ENCODE results near the gene CUBN. TPM values are rescaled to one million over a fixed set of nuclear protein-coding genes. Genes with fewer than 3 reads are reported as not detected.
"Not testable (repeated sequence)": the region's sequence is repeated elsewhere in the genome, so short reads cannot be mapped to it uniquely, and the experiment has no call there.

The CUBN gene
- polyA plus RNA-seq, 4 donors = 0.18 to 161 TPM; not detected in 2

DNA sequence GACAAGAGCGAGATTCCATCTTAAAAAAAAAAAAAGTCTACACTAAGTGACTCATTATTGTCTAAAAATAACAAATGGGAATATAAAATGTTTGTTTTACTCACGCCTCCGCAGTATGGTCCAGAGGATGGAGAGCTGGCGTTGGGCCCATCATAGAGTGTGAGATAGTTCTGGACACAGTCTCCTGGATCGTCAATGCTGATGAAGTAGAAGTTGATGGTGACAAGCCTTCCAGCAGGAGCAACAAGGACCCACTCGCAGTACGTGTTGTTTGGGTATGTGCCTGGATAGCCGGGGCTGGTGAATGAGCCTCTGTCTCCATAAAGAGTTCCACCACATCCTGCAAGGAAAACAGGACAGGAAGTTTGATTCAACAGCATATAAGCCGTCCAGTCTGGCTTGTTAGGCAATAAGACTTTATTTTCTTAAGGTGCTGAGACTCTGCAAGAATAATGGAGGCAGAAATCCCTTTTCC lies 300.9 kb downstream of the CUBN start:
- H3K4me1 ChIP-seq (ENCODE audit: control insufficient read depth in 3 of 3, insufficient read depth in 2 of 3, low read depth in 1 of 3, low read length in 2 of 3) = no peaks in the 10 kb centered on the region
- no peaks in the 10 kb centered on the region for H3K27me3 ChIP-seq (ENCODE audit: control insufficient read depth in 3 of 3, insufficient read depth in 3 of 3, low read length in 3 of 3)
- no peak for DNase-seq
- H3K36me3 ChIP-seq (ENCODE audit: control insufficient read depth in 3 of 3, insufficient read depth in 2 of 3, low read depth in 1 of 3, low read length in 3 of 3) = peaks cover 0 to 5% (median 0%) of the 10 kb centered on the region in 3 donors
- peak overlapping the region in 1 of 3 donors; percentile 3 for H3K27ac ChIP-seq (ENCODE audit: low read depth in 1 of 3, low read length in 2 of 3)
- H3K9me3 ChIP-seq (ENCODE audit: control insufficient read depth in 2 of 2, insufficient read depth in 1 of 2, low read depth in 1 of 2, low read length in 1 of 2) = no peaks in the 10 kb centered on the region
- H3K4me3 ChIP-seq (ENCODE audit: low read depth in 1 of 3, low read length in 3 of 3) = no peak overlapping the region
- no peak for FAIRE-seq
- 48 to 78% (median 65%) methylated on average over 9 of the region's 9 CpGs for WGBS, 3 donors

DNA sequence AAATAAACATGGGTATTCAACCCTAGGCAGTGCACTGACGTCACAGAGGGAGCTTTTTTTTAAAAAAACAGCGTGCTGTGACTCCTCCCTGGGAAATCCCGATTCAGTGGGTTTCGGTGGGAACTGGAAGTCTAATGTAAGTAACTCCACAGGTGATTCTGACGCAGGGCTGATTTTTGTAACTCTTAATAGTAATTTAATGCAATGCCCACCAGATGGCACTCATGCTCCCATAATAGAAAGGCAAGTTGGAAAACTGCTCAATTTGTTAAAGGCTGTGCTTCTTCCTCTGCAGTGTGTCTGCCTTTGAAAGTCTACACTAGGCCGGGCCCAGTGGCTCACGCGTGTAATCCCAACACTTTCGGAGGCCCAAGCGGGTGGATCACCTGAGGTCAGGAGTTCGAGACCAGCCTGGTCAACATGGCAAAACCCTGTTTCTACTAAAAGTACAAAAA lies 301.5 kb downstream of the CUBN start:
- Histone ChIP-seq H3K36me3 (ENCODE audit: control insufficient read depth in 3 of 3, insufficient read depth in 2 of 3, low read depth in 1 of 3, low read length in 3 of 3) (peaks cover 0 to 6% (median 0%) of the 10 kb centered on the region in 3 donors), H3K4me3 (ENCODE audit: low read depth in 1 of 3, low read length in 3 of 3) (no peak overlapping the region), H3K9me3 (ENCODE audit: control insufficient read depth in 2 of 2, insufficient read depth in 1 of 2, low read depth in 1 of 2, low read length in 1 of 2) (peaks cover 0 to 2% of the 10 kb centered on the region in 2 donors), H3K27me3 (ENCODE audit: control insufficient read depth in 3 of 3, insufficient read depth in 3 of 3, low read length in 3 of 3) (no peaks in the 10 kb centered on the region), H3K27ac (ENCODE audit: low read depth in 1 of 3, low read length in 2 of 3) (no peak overlapping the region), H3K4me1 (ENCODE audit: control insufficient read depth in 3 of 3, insufficient read depth in 2 of 3, low read depth in 1 of 3, low read length in 2 of 3) (no peaks in the 10 kb centered on the region)
- 11 to 14% (median 13%) methylated on average over 11 of the region's 11 CpGs for WGBS, 3 donors
- DNase-seq = peak; percentile 74 to 80
- no peak for FAIRE-seq

DNA sequence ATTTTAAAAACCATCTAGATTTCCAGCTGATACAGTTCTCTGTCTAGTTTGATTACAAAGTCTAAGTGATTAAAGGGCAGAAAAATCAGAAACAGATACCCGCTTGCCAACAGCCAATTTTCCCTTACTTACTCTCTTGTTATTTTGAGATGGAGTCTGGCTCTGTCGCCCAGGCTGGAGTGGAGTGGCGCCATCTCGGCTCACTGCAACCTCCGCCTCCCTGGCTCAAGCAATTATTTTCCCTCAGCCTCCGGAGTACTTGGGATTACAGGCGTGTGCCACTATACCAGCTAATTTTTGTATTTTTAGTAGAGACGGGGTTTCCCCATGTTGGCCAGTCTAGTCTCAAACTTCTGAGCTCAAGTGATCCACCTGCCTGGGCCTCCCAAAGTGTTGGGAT lies 302.1 kb downstream of the CUBN start:
- H3K4me3 ChIP-seq (ENCODE audit: low read depth in 1 of 3, low read length in 3 of 3); H3K4me1 ChIP-seq (ENCODE audit: control insufficient read depth in 3 of 3, insufficient read depth in 2 of 3, low read depth in 1 of 3, low read length in 2 of 3): not testable (repeated sequence)
- WGBS, 3 donors = 65 to 76% (median 66%) methylated on average over 8 of the region's 8 CpGs

DNA sequence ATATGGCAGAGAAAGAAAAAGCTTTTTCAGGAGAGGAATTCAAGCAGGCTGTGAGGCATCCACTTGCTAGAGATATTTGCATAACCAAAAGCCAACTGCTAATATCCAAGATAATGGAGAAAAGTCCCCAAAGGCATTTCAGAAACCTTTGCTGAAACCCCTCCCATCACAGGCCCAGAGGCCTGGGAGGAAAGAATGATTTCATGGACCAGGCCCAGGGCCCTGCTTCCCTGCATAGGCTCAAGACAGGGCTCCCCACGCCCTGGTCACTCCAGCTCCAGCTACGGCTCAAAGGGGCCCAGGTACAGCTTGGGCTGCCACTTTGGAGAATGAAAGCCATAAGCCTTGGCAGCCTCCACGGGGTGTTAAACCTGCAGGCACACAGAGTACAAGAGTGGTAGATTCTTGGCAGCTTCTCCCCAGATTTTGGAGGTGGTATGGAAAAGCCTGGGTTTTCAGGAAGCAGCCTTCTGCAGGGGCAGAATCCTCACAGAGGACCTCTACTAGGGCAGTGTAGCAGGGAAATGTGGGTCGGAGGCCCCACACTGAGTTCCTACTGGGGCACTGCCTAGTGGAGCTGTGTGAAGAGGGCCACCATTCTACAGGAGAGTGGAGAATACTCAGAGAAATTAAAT lies 306.8 kb downstream of the CUBN start:
- FAIRE-seq (no peak), DNase-seq (no peak)
- whole genome bisulfite sequencing, 3 donors = 86 to 89% (median 89%) methylated on average over 4 of the region's 4 CpGs
- H3K4me3 ChIP-seq (ENCODE audit: low read depth in 1 of 3, low read length in 3 of 3) = no peak overlapping the region
- peaks cover 0 to 16% of the 10 kb centered on the region in 2 donors for H3K9me3 ChIP-seq (ENCODE audit: control insufficient read depth in 2 of 2, insufficient read depth in 1 of 2, low read depth in 1 of 2, low read length in 1 of 2)
- peaks cover 0 to 7% (median 0%) of the 10 kb centered on the region in 3 donors for H3K27me3 ChIP-seq (ENCODE audit: control insufficient read depth in 3 of 3, insufficient read depth in 3 of 3, low read length in 3 of 3)
- H3K4me1 ChIP-seq (ENCODE audit: control insufficient read depth in 3 of 3, insufficient read depth in 2 of 3, low read depth in 1 of 3, low read length in 2 of 3) = no peaks in the 10 kb centered on the region
- peaks cover 0 to 10% (median 0%) of the 10 kb centered on the region in 3 donors for H3K36me3 ChIP-seq (ENCODE audit: control insufficient read depth in 3 of 3, insufficient read depth in 2 of 3, low read depth in 1 of 3, low read length in 3 of 3)
- no peak overlapping the region for H3K27ac ChIP-seq (ENCODE audit: low read depth in 1 of 3, low read length in 2 of 3)

More for the DNA sequence above, 302.1 kb downstream of the CUBN start:
- H3K27ac ChIP-seq (ENCODE audit: low read depth in 1 of 3, low read length in 2 of 3); H3K9me3 ChIP-seq (ENCODE audit: control insufficient read depth in 2 of 2, insufficient read depth in 1 of 2, low read depth in 1 of 2, low read length in 1 of 2); FAIRE-seq; DNase-seq; H3K27me3 ChIP-seq (ENCODE audit: control insufficient read depth in 3 of 3, insufficient read depth in 3 of 3, low read length in 3 of 3): not testable (repeated sequence)
- H3K36me3 ChIP-seq (ENCODE audit: control insufficient read depth in 3 of 3, insufficient read depth in 2 of 3, low read depth in 1 of 3, low read length in 3 of 3) = peaks cover 0 to 10% (median 0%) of the 10 kb centered on the region in 3 donors

DNA sequence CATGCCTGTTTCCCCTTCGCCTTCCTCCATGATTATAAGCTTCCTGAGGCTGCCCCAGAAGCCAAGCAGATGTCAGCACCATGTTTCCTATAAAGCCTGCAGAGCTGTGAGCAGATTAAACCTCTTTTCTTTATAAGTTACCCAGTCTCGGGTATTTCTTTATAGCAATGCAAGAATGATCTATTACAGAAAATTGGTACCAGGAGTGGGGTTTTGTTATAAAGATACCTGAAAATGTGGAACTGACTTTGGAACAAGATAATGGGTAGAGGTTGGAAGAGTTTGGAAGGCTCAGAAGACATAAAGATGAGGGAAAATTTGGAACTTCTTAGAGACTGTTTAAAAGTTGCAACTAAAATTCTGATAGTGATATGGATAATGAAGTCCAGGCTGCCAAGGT lies 307.6 kb downstream of the CUBN start:
- Histone ChIP-seq H3K27ac (ENCODE audit: low read depth in 1 of 3, low read length in 2 of 3) (no peak overlapping the region), H3K36me3 (ENCODE audit: control insufficient read depth in 3 of 3, insufficient read depth in 2 of 3, low read depth in 1 of 3, low read length in 3 of 3) (peaks cover 0 to 10% (median 0%) of the 10 kb centered on the region in 3 donors), H3K27me3 (ENCODE audit: control insufficient read depth in 3 of 3, insufficient read depth in 3 of 3, low read length in 3 of 3) (peaks cover 0 to 7% (median 0%) of the 10 kb centered on the region in 3 donors), H3K9me3 (ENCODE audit: control insufficient read depth in 2 of 2, insufficient read depth in 1 of 2, low read depth in 1 of 2, low read length in 1 of 2) (peaks cover 0 to 16% of the 10 kb centered on the region in 2 donors), H3K4me3 (ENCODE audit: low read depth in 1 of 3, low read length in 3 of 3) (no peak overlapping the region), H3K4me1 (ENCODE audit: control insufficient read depth in 3 of 3, insufficient read depth in 2 of 3, low read depth in 1 of 3, low read length in 2 of 3) (no peaks in the 10 kb centered on the region)
- no peak for FAIRE-seq
- 82 to 93% (median 87%) methylated on average over 2 of the region's 2 CpGs for WGBS, 3 donors
- DNase-seq = no peak

DNA sequence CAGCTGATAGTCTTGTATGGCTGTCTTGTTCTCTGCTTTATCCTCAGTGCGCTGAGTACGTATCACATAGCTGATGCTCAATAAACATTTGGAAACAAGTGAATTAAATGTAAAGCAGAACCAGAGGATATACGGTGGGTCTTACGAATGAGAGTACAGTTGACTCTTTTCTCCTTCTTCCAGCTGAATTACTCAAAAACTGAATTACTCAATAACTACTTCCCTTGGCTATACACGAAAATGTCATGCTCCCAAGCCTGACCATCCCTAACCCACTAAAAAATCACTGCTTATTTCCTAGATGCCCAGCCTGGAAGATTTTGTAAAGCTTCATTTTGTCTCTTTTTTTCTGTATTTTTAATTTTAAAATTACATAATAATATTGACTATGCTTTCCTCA lies 309.2 kb downstream of the CUBN start:
- Histone ChIP-seq H3K4me3 (ENCODE audit: low read depth in 1 of 3, low read length in 3 of 3) (no peak overlapping the region), H3K4me1 (ENCODE audit: control insufficient read depth in 3 of 3, insufficient read depth in 2 of 3, low read depth in 1 of 3, low read length in 2 of 3) (peaks cover 0 to 4% (median 3%) of the 10 kb centered on the region in 3 donors), H3K36me3 (ENCODE audit: control insufficient read depth in 3 of 3, insufficient read depth in 2 of 3, low read depth in 1 of 3, low read length in 3 of 3) (peaks cover 0 to 10% (median 0%) of the 10 kb centered on the region in 3 donors), H3K9me3 (ENCODE audit: control insufficient read depth in 2 of 2, insufficient read depth in 1 of 2, low read depth in 1 of 2, low read length in 1 of 2) (peaks cover 0 to 16% of the 10 kb centered on the region in 2 donors), H3K27me3 (ENCODE audit: control insufficient read depth in 3 of 3, insufficient read depth in 3 of 3, low read length in 3 of 3) (peaks cover 0 to 7% (median 0%) of the 10 kb centered on the region in 3 donors), H3K27ac (ENCODE audit: low read depth in 1 of 3, low read length in 2 of 3) (no peak overlapping the region)
- no peak for DNase-seq
- FAIRE-seq = no peak
- 87 to 93% (median 89%) methylated on average over 5 of the region's 5 CpGs for WGBS, 3 donors

DNA sequence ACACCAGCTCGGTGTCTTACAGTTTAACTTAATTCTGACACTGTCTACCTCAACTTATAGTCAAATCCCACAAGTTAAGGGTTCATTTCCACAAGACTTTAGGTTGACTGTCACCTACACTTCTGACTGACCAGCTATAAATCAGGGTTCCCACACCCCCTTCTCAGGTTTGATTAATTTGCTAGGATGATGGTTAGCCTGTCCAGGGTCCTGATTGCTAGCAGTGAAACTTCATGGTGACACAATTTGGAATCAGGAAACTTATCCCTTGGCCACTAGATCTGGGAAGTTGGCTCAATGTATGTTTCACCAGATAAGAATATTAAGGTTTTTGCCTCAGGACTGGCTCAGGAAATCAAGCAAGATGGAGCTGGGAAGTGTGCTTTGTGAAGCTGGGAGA lies 309.6 kb downstream of the CUBN start:
- DNase-seq = no peak
- Histone ChIP-seq H3K27ac (ENCODE audit: low read depth in 1 of 3, low read length in 2 of 3) (no peak overlapping the region), H3K9me3 (ENCODE audit: control insufficient read depth in 2 of 2, insufficient read depth in 1 of 2, low read depth in 1 of 2, low read length in 1 of 2) (peaks cover 0 to 16% of the 10 kb centered on the region in 2 donors), H3K27me3 (ENCODE audit: control insufficient read depth in 3 of 3, insufficient read depth in 3 of 3, low read length in 3 of 3) (peaks cover 0 to 7% (median 0%) of the 10 kb centered on the region in 3 donors), H3K4me3 (ENCODE audit: low read depth in 1 of 3, low read length in 3 of 3) (no peak overlapping the region), H3K36me3 (ENCODE audit: control insufficient read depth in 3 of 3, insufficient read depth in 2 of 3, low read depth in 1 of 3, low read length in 3 of 3) (peaks cover 0 to 11% (median 0%) of the 10 kb centered on the region in 3 donors), H3K4me1 (ENCODE audit: control insufficient read depth in 3 of 3, insufficient read depth in 2 of 3, low read depth in 1 of 3, low read length in 2 of 3) (peaks cover 0 to 4% (median 3%) of the 10 kb centered on the region in 3 donors)
- 71 to 92% (median 83%) methylated on average over 1 of the region's 1 CpG for WGBS, 3 donors
- FAIRE-seq = no peak

DNA sequence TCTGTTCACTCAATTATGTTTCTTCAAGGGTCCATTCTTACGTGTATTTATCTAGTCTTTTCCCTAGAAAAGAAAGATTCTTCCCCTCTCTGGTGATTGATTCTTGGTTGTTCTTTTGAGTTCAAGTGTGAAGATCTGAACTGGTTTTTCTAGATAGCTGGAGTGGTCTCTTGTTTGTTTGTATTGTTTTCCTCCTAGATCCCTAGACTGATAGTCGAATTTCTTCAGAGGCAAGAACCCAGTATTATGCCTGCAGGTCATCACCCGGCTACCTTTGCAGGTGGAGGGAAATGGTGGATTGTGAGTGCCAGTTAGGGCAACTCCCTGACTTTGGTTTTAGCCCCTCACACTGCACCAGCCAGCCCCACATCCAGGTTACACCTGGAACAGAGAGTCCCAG lies 310.2 kb downstream of the CUBN start:
- peaks cover 0 to 7% (median 0%) of the 10 kb centered on the region in 3 donors for H3K27me3 ChIP-seq (ENCODE audit: control insufficient read depth in 3 of 3, insufficient read depth in 3 of 3, low read length in 3 of 3)
- peaks cover 0 to 4% (median 3%) of the 10 kb centered on the region in 3 donors for H3K4me1 ChIP-seq (ENCODE audit: control insufficient read depth in 3 of 3, insufficient read depth in 2 of 3, low read depth in 1 of 3, low read length in 2 of 3)
- H3K9me3 ChIP-seq (ENCODE audit: control insufficient read depth in 2 of 2, insufficient read depth in 1 of 2, low read depth in 1 of 2, low read length in 1 of 2) = peaks cover 0 to 16% of the 10 kb centered on the region in 2 donors
- no peak for DNase-seq
- no peak overlapping the region for H3K4me3 ChIP-seq (ENCODE audit: low read depth in 1 of 3, low read length in 3 of 3)
- peaks cover 0 to 10% (median 0%) of the 10 kb centered on the region in 3 donors for H3K36me3 ChIP-seq (ENCODE audit: control insufficient read depth in 3 of 3, insufficient read depth in 2 of 3, low read depth in 1 of 3, low read length in 3 of 3)
- H3K27ac ChIP-seq (ENCODE audit: low read depth in 1 of 3, low read length in 2 of 3) = no peak overlapping the region
- FAIRE-seq = no peak
- 55 to 81% (median 74%) methylated on average over 3 of the region's 3 CpGs for WGBS, 3 donors
